Spleen (tissue), 7 donors: Measurements from ENCODE around the gene MAPK7.

Experiments
- CTCF ChIP-seq, 11 experiments: fragments of 200-600 bp in 7 of 11; fragments of 450-650 bp in 4 of 11; sonication (generic) in 4 of 11; IDR thresholded peaks in 8 of 11; conservative IDR thresholded peaks in 3 of 11; 1 replicate in 7 of 11; 2 replicates in 4 of 11; pipeline versions ENCODE4 v1.4.0 to v1.8.0; 2016 to 2021; ENCODE audit warnings: antibody characterized with exemption in 11 of 11, inconsistent platforms in 4 of 11, mild to moderate bottlenecking in 1 of 11
- POLR2A ChIP-seq, 3 donors: fragments of 450-650 bp; IDR thresholded peaks; one replicate each; pipeline ENCODE4 v1.5.1; 2017; ENCODE audit warnings: antibody characterized with exemption in 3 of 3, mild to moderate bottlenecking in 1 of 3
- donor health status: DM: no; HTN: no; CAD: no; lungs with moderate emphysema.
- donor health status: DM: no; HTN: no; CAD: no.
- donor health status: DM: no; HTN: no; CAD: no.

DNA sequence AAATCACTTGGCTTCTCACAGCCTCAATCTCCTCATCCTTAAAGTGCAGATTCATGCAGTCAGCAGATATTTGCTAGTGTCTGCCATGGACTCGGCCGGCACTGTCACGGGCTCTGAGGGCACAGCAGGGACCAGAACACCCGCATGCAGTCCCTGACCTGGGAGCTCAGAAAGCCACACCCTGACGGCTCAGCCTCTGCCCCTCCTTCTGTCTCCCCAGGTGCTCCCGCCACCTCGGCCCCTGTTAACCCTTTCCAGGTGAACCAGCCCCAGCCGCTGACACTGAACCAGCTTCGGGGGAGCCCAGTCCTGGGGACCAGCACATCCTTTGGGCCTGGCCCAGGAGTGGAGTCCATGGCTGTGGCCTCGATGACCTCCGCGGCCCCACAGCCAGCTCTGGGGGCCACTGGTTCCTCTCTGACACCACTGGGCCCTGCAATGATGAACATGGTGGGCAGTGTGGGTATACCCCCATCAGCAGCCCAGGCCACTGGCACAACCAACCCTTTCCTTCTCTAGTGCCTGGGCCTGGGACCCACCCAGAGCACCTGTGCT lies 44.5 kb upstream of the MAPK7 start:
- TF ChIP-seq CTCF (IDR thresholded peaks at IDR 0.05 in 8 of 11, conservative IDR thresholded peaks at IDR 0.05 in 3 of 11), result no peak
- TF ChIP-seq POLR2A (IDR thresholded peaks at IDR 0.05), result no peak
